Measurements from ENCODE around the gene IGFALS.
A peak's percentile ranks its signal among the peaks of the same experiment; 100 is the strongest.
"Not testable (repeated sequence)": the region's sequence is repeated elsewhere in the genome, so short reads cannot be mapped to it uniquely, and the experiment has no call there.

The IGFALS gene

DNA sequence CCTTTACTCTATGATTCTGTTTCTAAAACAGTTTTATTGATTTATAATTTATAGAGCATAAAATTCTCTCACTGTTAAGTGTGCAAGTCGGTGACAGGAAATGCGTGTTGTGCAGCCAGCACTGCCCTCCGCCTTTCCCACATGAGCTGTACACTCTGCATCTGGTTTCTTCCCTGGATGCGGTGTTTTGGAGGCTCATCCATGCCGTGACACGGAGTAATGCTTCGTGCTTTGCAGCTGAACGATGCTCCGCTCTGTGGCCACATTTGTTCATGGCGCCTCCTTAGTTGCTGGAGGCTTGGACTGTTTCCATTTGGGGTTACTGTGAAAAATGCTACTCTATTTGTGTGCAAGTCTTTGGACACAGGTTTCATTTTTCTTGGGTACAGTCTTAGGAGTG, 7.2 kb upstream of the IGFALS start:
- peaks cover 3% of the 10 kb centered on the region for H3K36me3 Mint-ChIP-seq
- ATAC-seq, result no peak

DNA sequence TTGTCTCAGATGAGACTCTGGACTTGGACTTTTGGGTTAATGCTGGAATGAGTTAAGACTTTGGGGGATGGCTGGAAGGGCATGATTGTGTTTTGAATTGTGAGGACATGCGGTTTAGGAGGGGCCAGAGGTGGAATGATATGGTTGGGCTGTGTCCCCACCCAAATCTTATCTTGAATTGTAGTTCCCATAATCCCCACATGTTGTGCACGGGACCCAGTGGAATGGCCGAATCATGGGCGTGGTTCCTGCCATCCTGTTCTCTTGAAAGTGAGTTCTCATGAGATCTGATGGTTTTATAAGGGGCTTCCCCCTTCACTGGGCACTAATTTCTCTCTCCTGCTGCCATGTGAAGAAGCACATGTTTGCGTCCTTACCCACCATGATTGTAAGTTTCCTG, 5.8 kb upstream of the IGFALS start:
- H3K9me3 Mint-ChIP-seq; H3K4me3 Mint-ChIP-seq; H3K36me3 Mint-ChIP-seq; H3K4me1 Mint-ChIP-seq; DNase-seq (ENCODE audit: low spot score in 2 of 2); H3K27ac Mint-ChIP-seq; ATAC-seq: not testable (repeated sequence)

More for the DNA sequence above, 7.2 kb upstream of the IGFALS start:
- no peak overlapping the region for H3K27ac Mint-ChIP-seq
- no peak for DNase-seq (ENCODE audit: low spot score in 2 of 2)
- H3K9me3 Mint-ChIP-seq, result peaks cover 9% of the 10 kb centered on the region
- no peak overlapping the region for H3K4me3 Mint-ChIP-seq
- H3K4me1 Mint-ChIP-seq, result no peaks in the 10 kb centered on the region

DNA sequence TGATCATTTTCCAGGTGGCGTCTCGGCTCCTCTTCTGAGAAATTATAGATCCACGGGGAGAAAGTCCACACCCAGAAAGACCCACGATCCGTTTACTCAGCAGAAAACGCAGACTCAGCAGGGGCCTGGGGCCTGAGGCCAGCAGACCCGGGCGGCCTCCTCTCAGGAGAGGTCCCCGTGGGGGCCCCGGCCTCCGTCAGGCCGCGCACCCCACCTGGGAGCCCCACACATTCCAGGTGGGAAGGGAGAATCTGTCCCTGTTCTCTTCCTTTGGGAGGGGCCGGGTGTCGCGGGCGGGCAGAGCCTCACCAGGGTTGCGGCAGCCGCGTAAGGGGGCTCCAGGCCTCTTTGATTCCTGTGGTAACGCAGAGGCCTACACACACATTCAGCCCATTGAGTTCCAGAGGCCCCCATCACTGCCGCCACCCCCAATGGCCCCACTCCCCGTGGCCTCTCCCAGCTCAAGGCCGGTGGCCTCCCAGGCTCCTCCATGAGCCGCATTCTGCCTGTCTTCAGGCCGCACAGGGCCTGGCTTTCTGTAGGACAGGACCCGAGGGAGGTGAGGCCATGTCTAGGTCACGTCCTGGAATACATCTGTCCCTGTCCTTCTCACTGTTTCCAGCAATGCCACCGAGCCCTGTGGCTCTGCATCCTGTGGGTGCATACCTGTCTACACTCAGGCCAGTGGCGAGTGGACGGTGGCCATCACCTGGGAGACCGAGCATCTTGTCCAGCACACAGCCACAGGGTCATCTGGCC, 1.6 kb upstream of the IGFALS start:
- no peak for ATAC-seq
- no peaks in the 10 kb centered on the region for H3K4me1 Mint-ChIP-seq
- no peak for DNase-seq (ENCODE audit: low spot score in 2 of 2)
- H3K27ac Mint-ChIP-seq, result no peak overlapping the region
- H3K9me3 Mint-ChIP-seq, result peaks cover 9% of the 10 kb centered on the region
- H3K4me3 Mint-ChIP-seq, result no peak overlapping the region
- peaks cover 6% of the 10 kb centered on the region for H3K36me3 Mint-ChIP-seq

DNA sequence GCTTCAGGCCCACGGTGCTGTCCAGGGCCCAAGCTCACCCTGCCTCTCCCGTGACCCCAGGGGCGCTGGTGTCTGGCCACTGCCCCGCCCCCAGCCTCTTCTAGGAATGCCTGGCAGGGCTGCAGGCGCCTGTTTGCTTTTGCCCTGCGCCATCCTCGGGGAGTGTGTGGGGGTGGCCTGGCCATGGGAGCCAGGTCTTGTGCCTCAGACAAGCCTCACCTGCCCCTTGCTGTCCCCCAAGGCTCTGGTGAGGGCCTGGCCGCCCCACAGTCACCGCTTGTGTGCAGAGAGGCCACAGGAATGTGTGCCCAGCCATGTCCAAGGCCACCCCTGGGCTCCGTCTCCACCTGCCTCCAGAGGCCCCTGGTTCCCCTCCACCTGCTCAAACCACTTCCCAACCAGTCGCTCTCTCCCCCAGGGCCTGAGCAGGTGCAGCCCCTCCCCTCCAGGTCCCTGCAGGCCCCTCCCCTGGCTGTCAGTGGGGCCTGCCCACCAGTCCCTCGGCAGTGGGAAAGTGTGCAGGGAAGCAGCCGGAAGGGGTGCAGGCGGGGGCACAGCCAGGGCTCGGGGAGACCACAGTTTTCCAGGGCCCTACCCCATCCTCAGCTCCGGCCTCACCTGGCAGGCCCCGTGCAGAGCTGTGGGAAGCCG, 841 bp upstream of the IGFALS start:
- no peak overlapping the region for H3K27ac Mint-ChIP-seq
- no peak overlapping the region for H3K4me3 Mint-ChIP-seq
- peaks cover 6% of the 10 kb centered on the region for H3K36me3 Mint-ChIP-seq
- DNase-seq (ENCODE audit: low spot score in 2 of 2) (peak in 1 of 2 donors; percentile 48), ATAC-seq (no peak)
- H3K9me3 Mint-ChIP-seq, result peaks cover 6% of the 10 kb centered on the region
- no peaks in the 10 kb centered on the region for H3K4me1 Mint-ChIP-seq

DNA sequence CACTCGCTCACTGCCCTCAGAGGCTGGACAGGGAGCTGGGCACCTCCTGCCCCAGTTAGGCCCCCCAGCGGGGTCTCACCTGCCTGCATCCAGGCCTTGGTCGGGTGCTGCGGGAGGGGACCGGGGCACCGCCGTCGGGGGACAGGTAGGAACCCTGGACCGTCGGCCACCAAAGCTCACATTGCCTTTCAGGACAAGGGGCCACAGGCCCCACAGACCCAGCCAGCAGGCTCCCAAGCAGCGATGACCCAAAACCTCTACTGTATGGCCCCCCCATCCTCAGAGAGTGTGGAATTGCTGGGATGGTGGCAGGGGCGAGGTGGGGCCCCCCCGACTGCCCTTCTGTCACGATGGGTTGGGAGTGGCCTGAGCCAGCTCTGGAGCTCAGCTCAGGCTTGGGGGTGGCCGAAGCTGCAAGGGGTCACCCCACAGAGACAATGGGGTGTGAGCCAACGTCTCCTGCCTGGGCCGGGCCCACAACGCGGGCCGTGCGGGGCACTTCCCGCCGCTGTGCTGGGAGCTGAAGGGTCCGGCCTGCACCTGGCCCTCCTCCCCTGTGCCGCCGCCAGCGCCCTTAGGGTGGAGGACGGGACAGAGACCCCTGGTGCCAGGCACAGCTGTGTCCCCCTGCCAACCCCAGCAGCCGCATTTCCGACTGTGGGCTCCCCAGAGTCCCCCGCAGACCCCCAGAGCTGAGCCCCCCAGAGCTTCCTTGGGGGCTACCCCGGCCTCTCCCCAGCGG, 498 bp downstream of the IGFALS start:
- peak in 1 of 2 donors; percentile 47 for DNase-seq (ENCODE audit: low spot score in 2 of 2)
- no peak for ATAC-seq
- Mint-ChIP-seq H3K4me3 (no peak overlapping the region), H3K27ac (no peak overlapping the region), H3K4me1 (peaks cover 6% of the 10 kb centered on the region), H3K9me3 (peaks cover 3% of the 10 kb centered on the region), H3K36me3 (peaks cover 13% of the 10 kb centered on the region)

DNA sequence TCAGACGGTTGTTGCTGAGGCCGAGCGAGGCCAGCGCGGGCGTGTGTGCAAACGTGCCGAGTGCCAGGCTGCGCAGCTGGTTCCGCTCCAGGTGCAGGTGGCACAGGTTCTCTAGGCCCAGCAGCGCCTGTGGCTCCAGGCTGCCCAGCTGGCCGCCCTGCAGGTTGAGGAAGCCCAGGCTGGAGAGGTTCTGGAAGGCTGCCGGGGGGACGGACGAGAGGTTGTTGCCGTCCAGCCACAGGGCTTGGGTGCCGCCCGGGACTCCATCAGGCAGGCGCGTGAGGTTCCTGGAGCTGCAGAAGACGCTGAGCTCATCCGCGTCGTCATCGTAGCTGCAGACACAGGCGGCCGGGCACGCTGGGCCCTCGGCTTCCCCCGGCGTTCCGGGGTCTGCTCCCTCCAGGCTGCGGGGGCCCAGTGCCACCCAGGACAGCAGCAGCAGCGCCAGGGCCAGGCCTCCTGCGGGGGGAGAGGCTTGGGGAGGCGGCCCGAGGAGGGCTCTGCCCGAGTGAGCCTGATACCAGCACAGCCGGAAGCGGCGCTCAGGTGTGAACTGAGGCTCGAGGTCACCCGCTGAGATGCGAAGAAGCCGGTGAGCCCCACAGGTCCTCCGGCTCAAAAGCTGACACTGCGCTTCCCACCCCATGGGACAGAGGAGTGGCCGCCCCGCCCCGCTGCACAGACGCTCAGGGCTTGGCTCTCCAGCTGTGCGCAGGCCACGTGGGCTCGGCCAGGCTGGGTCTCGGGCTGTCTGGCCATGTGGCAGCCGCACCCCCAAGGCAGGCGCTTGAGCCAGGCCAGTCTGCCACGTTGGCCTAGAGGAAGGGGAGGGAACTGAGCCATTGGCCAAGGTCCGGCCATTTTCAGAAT, 1.3 kb downstream of the IGFALS start:
- DNase-seq (ENCODE audit: low spot score in 2 of 2), result no peak
- Mint-ChIP-seq H3K27ac (no peak overlapping the region), H3K9me3 (peaks cover 1% of the 10 kb centered on the region), H3K36me3 (peaks cover 13% of the 10 kb centered on the region), H3K4me3 (no peak overlapping the region), H3K4me1 (peaks cover 6% of the 10 kb centered on the region)
- no peak for ATAC-seq

DNA sequence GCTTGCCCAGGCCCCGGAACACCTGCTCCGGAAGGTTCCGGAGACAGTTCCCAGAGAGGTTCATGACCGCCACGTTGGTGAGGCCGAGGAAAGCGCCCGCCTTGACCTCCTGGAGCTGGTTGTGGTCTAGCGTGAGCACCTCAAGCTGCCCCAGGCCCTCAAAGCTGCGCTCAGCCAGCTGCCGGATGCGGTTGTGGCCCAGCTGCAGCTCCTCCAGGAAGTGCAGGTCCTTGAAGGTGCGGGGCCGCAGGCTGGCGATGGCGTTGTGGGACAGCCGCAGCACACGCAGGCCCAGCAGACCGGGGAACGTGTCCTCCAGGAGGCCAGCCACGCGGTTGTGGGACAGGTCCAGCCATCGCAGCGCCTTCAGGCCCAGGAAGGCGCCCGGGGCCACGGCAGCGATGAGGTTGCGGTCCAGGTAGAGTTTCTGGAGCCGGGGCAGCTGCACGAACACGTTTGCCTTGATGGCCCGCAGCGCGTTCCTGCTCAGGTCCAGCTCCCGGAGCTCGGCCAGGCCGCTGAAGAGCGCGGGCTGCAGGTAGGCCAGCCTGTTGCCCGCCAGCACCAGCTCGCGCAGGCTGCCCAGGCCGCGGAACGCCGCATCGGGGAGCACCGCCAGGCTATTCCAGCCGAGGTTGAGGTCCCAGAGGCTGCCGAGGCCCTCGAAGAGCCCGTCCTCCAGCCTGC, 2.1 kb downstream of the IGFALS start:
- DNase-seq (ENCODE audit: low spot score in 2 of 2), result peak in 1 of 2 donors; percentile 47
- Mint-ChIP-seq H3K4me3 (no peak overlapping the region), H3K27ac (no peak overlapping the region), H3K4me1 (peaks cover 6% of the 10 kb centered on the region), H3K36me3 (peaks cover 13% of the 10 kb centered on the region), H3K9me3 (no peaks in the 10 kb centered on the region)
- no peak for ATAC-seq

DNA sequence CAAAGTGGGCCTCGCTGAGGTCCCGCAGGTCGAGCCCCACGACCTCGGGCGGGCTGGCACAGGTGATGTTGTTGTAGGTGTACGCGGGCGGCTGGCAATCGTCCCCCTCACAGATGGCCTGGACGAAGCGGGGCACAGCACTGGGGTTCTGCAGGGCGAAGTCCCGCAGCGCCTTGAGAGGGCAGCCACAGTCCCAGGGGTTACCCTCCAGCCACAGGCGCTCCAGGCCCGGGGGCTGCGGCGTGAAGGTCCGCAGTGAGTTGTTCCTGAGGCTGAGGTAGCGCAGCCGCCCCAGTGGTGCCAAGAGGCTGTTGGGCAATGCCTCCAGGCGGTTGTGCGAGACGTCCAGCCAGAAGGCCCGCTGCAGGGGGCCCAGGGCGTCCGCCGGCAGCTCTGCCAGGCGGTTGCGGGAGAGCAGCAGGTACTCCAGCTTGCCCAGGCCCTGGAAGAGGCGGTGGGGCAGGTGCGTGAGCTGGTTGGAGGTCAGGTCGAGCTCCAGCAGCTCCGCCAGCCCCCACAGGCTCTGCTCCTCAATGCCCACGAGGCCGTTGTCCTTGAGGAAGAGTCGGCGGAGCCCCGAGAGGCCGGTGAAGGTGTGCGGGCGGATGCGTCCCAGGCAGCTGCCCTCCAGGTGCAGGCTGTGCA, 2.8 kb downstream of the IGFALS start:
- Mint-ChIP-seq H3K4me1 (peaks cover 6% of the 10 kb centered on the region), H3K36me3 (peaks cover 14% of the 10 kb centered on the region), H3K27ac (no peak overlapping the region), H3K4me3 (no peak overlapping the region), H3K9me3 (no peaks in the 10 kb centered on the region)
- no peak for ATAC-seq
- DNase-seq (ENCODE audit: low spot score in 2 of 2), result no peak

DNA sequence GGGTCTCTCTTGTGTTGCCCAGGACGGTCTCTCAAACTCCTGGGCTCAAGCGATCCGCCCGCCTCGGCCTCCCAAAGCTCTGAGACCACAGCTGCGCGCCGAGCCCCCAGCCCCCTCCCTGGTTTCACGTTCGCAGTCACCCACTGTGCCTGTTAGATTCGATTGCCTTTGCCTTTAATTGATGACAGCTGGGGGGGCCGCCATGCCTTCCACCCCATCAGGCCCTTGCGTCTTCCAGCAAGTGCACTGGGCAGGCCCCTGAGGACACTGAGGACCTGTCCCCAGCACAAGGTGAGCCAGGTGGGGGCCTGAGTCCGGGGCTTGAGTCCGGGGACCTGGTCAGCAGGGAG, 3.3 kb downstream of the IGFALS start:
- H3K4me1 Mint-ChIP-seq, result peaks cover 11% of the 10 kb centered on the region
- no peak overlapping the region for H3K27ac Mint-ChIP-seq
- no peak overlapping the region for H3K4me3 Mint-ChIP-seq
- no peak for ATAC-seq
- no peak for DNase-seq (ENCODE audit: low spot score in 2 of 2)
- peaks cover 19% of the 10 kb centered on the region for H3K36me3 Mint-ChIP-seq
- H3K9me3 Mint-ChIP-seq, result no peaks in the 10 kb centered on the region

DNA sequence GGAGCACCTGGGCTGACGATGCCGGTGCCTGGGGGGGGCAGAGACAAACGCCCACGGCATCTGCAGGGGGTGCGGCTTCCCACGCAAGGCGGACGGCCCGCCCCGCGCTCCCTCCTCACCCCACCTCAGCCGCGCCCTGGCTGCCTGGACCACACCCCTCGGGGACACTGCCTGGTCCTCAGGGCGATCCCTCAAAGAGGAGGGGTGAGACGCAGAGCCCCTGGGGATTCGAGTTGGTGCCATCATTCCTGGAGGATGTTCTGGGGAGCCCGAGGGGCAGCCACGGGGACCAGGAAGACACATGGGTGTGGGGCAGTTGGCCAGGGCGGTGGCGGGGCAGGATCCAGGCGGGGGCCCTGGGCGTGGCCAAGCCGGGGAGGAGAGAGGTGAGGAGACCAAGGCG, 3.9 kb downstream of the IGFALS start:
- ATAC-seq, result no peak
- H3K4me3 Mint-ChIP-seq, result no peak overlapping the region

DNA sequence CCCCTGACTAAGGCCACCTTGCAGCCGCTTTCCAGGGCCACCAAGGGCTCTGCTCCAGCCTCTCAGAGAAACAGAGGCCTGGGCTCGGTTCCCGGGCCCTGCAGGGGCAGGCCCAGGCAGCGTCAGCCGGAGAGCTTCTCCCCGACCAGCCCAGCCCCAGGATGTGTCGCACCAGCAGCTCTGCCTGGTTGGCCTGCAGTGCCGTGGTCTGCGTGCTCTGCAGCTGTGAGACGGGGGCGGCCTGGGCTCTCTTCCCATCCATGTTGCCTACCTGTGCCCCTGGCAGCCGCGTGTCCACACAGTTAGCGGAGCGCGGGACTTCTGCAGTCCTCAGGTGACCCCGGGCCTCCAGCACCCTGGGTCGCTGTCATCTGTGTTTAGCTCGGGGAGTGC, 4.8 kb downstream of the IGFALS start:
- ATAC-seq, result no peak
- Mint-ChIP-seq H3K36me3 (peaks cover 24% of the 10 kb centered on the region), H3K9me3 (no peaks in the 10 kb centered on the region), H3K27ac (peak overlapping the region; percentile 64), H3K4me1 (peaks cover 15% of the 10 kb centered on the region), H3K4me3 (no peak overlapping the region)
- no peak for DNase-seq (ENCODE audit: low spot score in 2 of 2)

More for the DNA sequence above, 3.9 kb downstream of the IGFALS start:
- Mint-ChIP-seq H3K9me3 (no peaks in the 10 kb centered on the region), H3K36me3 (peaks cover 24% of the 10 kb centered on the region), H3K27ac (no peak overlapping the region), H3K4me1 (peaks cover 15% of the 10 kb centered on the region)
- DNase-seq (ENCODE audit: low spot score in 2 of 2), result peak in 1 of 2 donors; percentile 48

DNA sequence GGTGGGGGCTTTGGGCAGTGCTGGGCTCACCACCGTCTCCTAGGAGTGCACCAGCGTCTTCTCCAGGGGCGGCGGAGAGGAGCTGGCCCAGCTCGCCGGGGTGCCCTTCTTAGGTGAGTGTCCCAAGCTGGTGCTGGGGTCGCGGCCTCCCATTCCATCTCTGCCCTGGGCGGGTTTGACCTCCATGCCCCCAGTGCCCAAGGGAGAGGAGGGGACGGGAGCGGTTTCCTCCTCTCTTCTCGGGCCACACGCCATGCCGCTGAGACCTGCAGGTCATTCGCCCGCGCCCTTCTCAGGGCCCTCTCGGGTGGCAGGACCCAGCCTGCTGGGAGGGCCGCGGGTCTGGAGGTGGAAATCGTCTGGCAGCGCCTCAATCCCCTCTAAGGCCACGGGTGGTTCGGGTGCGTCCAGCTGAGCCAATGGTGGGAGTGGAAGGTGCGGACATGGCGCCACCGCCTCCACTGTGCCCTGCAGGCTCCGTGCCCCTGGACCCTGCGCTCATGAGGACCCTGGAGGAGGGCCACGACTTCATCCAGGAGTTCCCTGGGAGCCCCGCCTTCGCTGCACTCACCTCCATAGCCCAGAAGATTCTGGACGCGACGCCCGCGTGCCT, 5.3 kb downstream of the IGFALS start:
- Mint-ChIP-seq H3K9me3 (no peaks in the 10 kb centered on the region), H3K4me3 (no peak overlapping the region), H3K4me1 (peaks cover 15% of the 10 kb centered on the region), H3K27ac (no peak overlapping the region), H3K36me3 (peaks cover 24% of the 10 kb centered on the region)
- ATAC-seq (no peak), DNase-seq (ENCODE audit: low spot score in 2 of 2) (no peak)

DNA sequence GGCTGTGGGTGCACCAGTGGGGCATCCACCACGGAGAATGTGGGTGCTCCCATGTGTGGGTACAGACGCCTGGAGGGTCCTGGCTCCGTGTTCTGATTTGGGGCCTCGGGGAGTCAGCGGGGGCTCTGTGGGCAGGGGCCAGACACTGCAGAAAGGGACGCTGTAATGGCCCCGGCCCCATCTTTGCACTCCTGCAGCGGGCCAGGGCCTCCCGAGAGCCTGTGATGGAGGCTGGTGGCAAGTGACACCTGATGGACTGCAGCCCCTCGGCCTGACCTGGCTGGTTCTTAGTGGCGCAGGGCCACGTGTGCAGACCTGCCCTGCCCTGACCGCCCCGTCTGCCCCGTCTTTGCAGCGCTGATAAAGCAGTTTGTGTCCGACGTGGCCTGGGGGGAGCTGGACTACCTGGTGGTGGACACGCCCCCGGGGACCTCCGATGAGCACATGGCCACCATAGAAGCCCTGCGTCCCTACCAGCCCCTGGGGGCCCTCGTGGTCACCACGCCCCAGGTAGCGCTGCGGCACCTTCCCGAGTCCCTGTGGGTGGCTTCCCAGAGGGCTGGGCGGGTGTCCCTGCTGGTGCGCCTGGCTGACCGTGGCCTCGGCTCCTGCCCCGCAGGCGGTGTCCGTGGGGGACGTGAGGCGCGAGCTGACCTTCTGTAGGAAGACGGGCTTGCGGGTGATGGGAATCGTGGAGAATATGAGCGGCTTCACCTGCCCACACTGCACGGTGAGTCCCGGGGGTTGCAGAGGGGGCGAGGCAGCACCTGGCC, 6.0 kb downstream of the IGFALS start:
- Mint-ChIP-seq H3K36me3 (peaks cover 28% of the 10 kb centered on the region), H3K4me3 (no peak overlapping the region), H3K27ac (no peak overlapping the region), H3K4me1 (peaks cover 15% of the 10 kb centered on the region), H3K9me3 (no peaks in the 10 kb centered on the region)
- DNase-seq (ENCODE audit: low spot score in 2 of 2), result no peak
- no peak for ATAC-seq

Measured in stimulated activated effector memory CD8-positive, alpha-beta T cell treated with anti-CD3 and anti-CD28 coated beads, Interleukin-12 subunit alpha, Interleukin-12 subunit beta, amount 100 ng/mL, for 72 hours (primary cell).